HEK293T (cell line): ENCODE measurements around the gene PHYKPL.
"Not testable (repeated sequence)": the region's sequence is repeated elsewhere in the genome, so short reads cannot be mapped to it uniquely, and the experiment has no call there.

Experiments
- CTCF ChIA-PET: fragments of 350-600 bp; formaldehyde crosslinking; extraction: SDS; loops from one replicate; lab custom pipeline; 2021; ENCODE audit warnings: antibody characterized with exemption, inconsistent platforms; lab: Yijun Ruan, JAX
- POLR2A ChIA-PET: fragments of 350-600 bp; formaldehyde crosslinking; extraction: SDS; loops from one replicate; lab custom pipeline; 2020; ENCODE audit warnings: antibody characterized with exemption, inconsistent platforms; lab: Yijun Ruan, JAX
- DNase-seq: peaks from one replicate; pipeline ENCODE4 v3.0.0; 2012; ENCODE audit warnings: mixed read lengths; ENCODE audit errors: extremely low spot score
- ARNT ChIP-seq: fragments of 450-650 bp; IDR thresholded peaks from 2 replicates; pipeline ENCODE4 v1.6.1; 2017; ENCODE audit warnings: mild to moderate bottlenecking
- BHLHE40 ChIP-seq: fragments of 450-650 bp; IDR thresholded peaks from 2 replicates; pipeline ENCODE4 v1.6.1; 2016; ENCODE audit warnings: mild to moderate bottlenecking, moderate library complexity, borderline replicate concordance
- CTBP1 ChIP-seq: fragments of 450-650 bp; IDR thresholded peaks from 2 replicates; pipeline ENCODE4 v1.6.1; 2016; ENCODE audit warnings: borderline replicate concordance
- ELF4 ChIP-seq: fragments of 450-650 bp; IDR thresholded peaks from 2 replicates; pipeline ENCODE4 v1.6.1; 2017; ENCODE audit warnings: antibody characterized with exemption
- FOXA1 ChIP-seq: fragments of 450-650 bp; IDR thresholded peaks from 2 replicates; pipeline ENCODE4 v1.6.1; 2016; ENCODE audit warnings: mild to moderate bottlenecking
- FOXK2 ChIP-seq: fragments of 450-650 bp; IDR thresholded peaks from 2 replicates; pipeline ENCODE4 v1.6.1; 2016; ENCODE audit warnings: mild to moderate bottlenecking
- FOXM1 ChIP-seq: fragments of 450-650 bp; IDR thresholded peaks from 2 replicates; pipeline ENCODE4 v1.6.1; 2017; ENCODE audit warnings: mild to moderate bottlenecking, borderline replicate concordance
- HDGF ChIP-seq: fragments of 450-650 bp; IDR thresholded peaks from 2 replicates; pipeline ENCODE4 v1.6.1; 2017; ENCODE audit warnings: antibody characterized with exemption, borderline replicate concordance
- L3MBTL2 ChIP-seq: fragments of 450-650 bp; conservative IDR thresholded peaks from 2 replicates; pipeline ENCODE4 v1.6.1; 2016; ENCODE audit warnings: mild to moderate bottlenecking
- LEF1 ChIP-seq: fragments of 450-650 bp; IDR thresholded peaks from 2 replicates; pipeline ENCODE4 v1.6.1; 2017; ENCODE audit warnings: mild to moderate bottlenecking, borderline replicate concordance
- NFRKB ChIP-seq: fragments of 450-650 bp; IDR thresholded peaks from 2 replicates; pipeline ENCODE4 v1.6.1; 2016; ENCODE audit warnings: mild to moderate bottlenecking, moderate library complexity
- PKNOX1 ChIP-seq: fragments of 450-650 bp; IDR thresholded peaks from 2 replicates; pipeline ENCODE4 v1.6.1; 2016
- SP1 ChIP-seq: fragments of 450-650 bp; IDR thresholded peaks from 2 replicates; pipeline ENCODE4 v1.6.1; 2017
- SUZ12 ChIP-seq: fragments of 450-650 bp; IDR thresholded peaks from 2 replicates; pipeline ENCODE4 v1.6.1; 2016; ENCODE audit warnings: mild to moderate bottlenecking
- TARDBP ChIP-seq: fragments of 450-650 bp; IDR thresholded peaks from 2 replicates; pipeline ENCODE4 v1.6.1; 2016
- ZNF384 ChIP-seq: fragments of 450-650 bp; IDR thresholded peaks from 2 replicates; pipeline ENCODE4 v1.6.1; 2016

Gene PHYKPL

GRCh38 chr5:178201221-178201926 lies 31.2 kb downstream of the PHYKPL start:
- ChIA-PET CTCF (interaction anchor here (1.0 kb wide), 1 partner anchor 34 kb away, joined by 3 read pairs; no protein-coding TSS in a partner anchor), POLR2A (interaction anchor here (0.6 to 1.9 kb wide), 3 partner anchors 8 to 118 kb away, joined by 3 to 5 read pairs (median 4); no protein-coding TSS in a partner anchor)
- no peak for DNase-seq
- no peak for TF ChIP-seq ZNF384
- TF ChIP-seq HDGF = no peak
- TF ChIP-seq FOXM1 = no peak
- TF ChIP-seq SP1 = no peak
- TF ChIP-seq PKNOX1 = no peak
- no peak for TF ChIP-seq SUZ12
- no peak for TF ChIP-seq BHLHE40
- no peak for TF ChIP-seq ELF4
- no peak for TF ChIP-seq L3MBTL2
- no peak for TF ChIP-seq NFRKB
- TF ChIP-seq FOXA1 = no peak
- no peak for TF ChIP-seq ARNT
- no peak for TF ChIP-seq FOXK2
- no peak for TF ChIP-seq LEF1
- TF ChIP-seq CTBP1 = no peak
- no peak for TF ChIP-seq TARDBP

DNA sequence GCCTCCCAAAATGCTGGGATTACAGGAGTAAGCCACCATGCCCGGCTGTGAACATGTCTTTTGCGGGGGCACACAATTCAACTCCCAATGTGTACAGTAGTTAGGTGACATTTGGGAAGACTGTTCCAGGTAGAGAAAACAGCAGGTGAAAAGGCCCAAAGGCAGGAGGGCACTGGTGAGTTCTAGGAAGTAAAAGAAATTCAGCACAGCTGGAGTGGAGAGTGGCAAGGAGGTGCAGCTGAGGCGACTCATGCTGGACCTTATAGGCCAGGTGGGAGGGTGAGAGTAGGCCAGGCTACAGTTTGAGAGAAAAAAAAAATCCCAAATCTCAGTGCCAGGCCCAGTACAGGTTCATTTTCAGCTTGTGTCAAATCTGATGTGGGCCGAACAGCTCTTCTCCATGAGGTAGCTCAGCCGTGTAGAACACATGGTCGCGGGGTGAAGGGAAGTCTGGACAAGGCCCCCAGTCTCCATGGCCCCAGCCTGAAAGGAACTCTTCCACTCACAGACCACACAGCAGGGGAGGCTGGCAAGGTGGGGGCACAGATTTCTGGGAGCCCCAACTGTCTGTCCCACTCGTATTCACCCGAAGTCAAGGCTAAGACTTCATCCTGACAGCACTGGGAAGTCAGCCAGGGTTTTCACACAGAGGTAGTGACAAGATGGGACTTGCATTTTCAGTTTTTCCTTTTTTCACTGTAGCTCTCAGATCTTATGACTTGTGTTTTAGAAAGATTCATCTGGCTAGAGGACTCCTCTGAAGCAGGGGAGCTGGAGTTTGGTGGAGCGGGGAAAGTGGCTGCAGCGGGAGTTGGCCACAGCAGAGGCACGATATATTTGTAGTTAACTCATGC lies 32.8 kb downstream of the PHYKPL start:
- POLR2A ChIA-PET = interaction anchor here (1.3 to 1.4 kb wide), 2 partner anchors 13 to 46 kb away, joined by 3 to 7 read pairs; partner anchors contain the start of gene NHP2
- no peak for DNase-seq
- TF ChIP-seq FOXA1 = no peak
- no peak for TF ChIP-seq NFRKB
- CTCF ChIA-PET = no interaction called here

GRCh38 chr5:178198706-178199105 lies 33.9 kb downstream of the PHYKPL start:
- no peak for TF ChIP-seq FOXA1
- no peak for TF ChIP-seq SP1
- no peak for TF ChIP-seq ZNF384
- TF ChIP-seq SUZ12 = no peak
- TF ChIP-seq ARNT = no peak
- TF ChIP-seq HDGF = no peak
- no peak for TF ChIP-seq LEF1
- TF ChIP-seq BHLHE40 = no peak
- TF ChIP-seq FOXK2 = no peak
- no peak for TF ChIP-seq NFRKB
- TF ChIP-seq CTBP1 = no peak
- no peak for TF ChIP-seq L3MBTL2
- no peak for TF ChIP-seq FOXM1
- ChIA-PET POLR2A (no interaction called here), CTCF (no interaction called here)
- DNase-seq = no peak

DNA sequence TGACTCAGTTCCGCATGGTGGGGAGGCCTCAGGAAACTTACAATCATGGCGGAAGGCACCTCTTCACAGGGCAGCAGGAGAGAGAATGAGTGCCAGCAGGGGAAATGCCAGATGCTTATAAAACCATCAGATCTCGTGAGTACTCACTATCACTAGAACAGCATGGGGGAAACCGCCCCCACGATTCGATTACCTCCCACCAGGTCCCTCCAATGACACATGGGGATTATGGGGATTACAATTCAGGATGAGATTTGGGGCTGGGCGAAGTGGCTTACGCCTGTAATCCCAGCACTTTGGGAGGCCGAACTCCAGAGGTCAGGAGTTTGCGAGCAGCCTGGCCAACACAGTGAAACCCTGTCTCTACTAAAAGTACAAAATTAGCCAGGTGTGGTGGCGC lies 34.5 kb downstream of the PHYKPL start:
- CTCF ChIA-PET, DNase-seq, POLR2A ChIA-PET: not testable (repeated sequence)

DNA sequence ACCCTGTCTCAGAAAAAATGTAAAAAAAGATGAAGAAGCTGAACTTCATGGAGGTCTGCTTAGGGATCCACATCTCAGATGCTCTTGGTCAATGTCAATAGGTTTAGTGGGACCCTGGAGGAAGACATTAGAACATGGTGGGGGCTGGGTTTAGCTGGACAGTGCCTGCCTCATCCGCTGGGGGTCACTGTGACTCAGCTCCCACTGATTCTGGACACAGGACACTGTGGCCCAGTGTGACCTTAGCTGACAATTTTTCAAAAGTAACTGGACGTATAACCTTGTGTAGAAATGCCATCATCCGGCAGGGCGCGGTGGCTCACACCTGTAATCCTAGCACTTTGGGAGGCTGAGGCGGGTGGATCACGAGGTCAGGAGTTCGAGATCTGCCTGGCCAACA lies 35.6 kb downstream of the PHYKPL start:
- TF ChIP-seq L3MBTL2 (no peak), SUZ12 (no peak), ARNT (no peak), FOXK2 (no peak), FOXM1 (no peak), SP1 (no peak), TARDBP (no peak), CTBP1 (no peak), FOXA1 (no peak), ZNF384 (no peak), LEF1 (no peak), HDGF (no peak), ELF4 (no peak), PKNOX1 (no peak), NFRKB (no peak), BHLHE40 (no peak)
- DNase-seq = no peak
- ChIA-PET POLR2A (interaction anchor here (0.6 kb wide), 1 partner anchor 35 kb away, joined by 3 read pairs; the partner anchor contains the start of gene PHYKPL), CTCF (interaction anchor here (0.7 to 1.1 kb wide), 3 partner anchors 9 to 75 kb away, joined by 3 read pairs; no protein-coding TSS in a partner anchor)

GRCh38 chr5:178196281-178196812 lies 36.3 kb downstream of the PHYKPL start:
- ChIA-PET POLR2A (interaction anchor here (1.0 kb wide), 1 partner anchor 8 kb away, joined by 3 read pairs; the partner anchor contains the start of gene HNRNPAB), CTCF (interaction anchor here (0.6 to 1.1 kb wide), 4 partner anchors 9 to 1436 kb away, joined by 3 read pairs; no protein-coding TSS in a partner anchor)
- no peak for DNase-seq
- TF ChIP-seq LEF1 = no peak
- no peak for TF ChIP-seq BHLHE40
- no peak for TF ChIP-seq L3MBTL2
- TF ChIP-seq FOXK2 = no peak
- no peak for TF ChIP-seq FOXA1
- TF ChIP-seq HDGF = no peak
- no peak for TF ChIP-seq CTBP1
- no peak for TF ChIP-seq FOXM1
- TF ChIP-seq SUZ12 = no peak

DNA sequence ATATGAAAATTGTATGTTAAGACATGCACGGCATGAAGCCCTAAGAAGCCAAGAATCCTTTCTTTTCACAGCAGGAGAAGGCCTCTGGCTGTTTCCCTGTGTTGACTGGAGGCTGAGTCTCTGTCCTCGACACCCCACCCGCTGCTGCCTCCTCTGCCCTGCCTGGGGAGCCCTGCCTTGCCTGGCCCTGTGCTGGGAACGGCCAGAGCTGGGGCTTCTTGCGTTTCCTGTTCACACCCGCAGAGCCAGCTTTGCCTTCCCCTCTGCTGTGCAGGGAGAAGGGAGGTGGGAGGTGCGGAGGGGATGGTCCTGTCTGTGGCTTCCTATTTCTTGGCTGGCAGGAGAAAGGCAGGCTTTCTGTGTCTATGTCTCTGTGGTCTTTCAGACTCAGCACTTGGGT lies 38.6 kb downstream of the PHYKPL start:
- POLR2A ChIA-PET = no interaction called here
- CTCF ChIA-PET = no interaction called here
- DNase-seq = no peak
- no peak for TF ChIP-seq FOXM1
- TF ChIP-seq ZNF384 = no peak
